Esophagus muscularis mucosa (tissue), 3 donors: ENCODE results near the gene CYP2D6.

Source experiments
- CTCF ChIP-seq, 3 experiments: fragments of 200-600 bp in 2 of 3; fragments of 450-650 bp in 1 of 3; sonication (generic) in 2 of 3; IDR thresholded peaks; one replicate each; pipeline ENCODE4 v1.5.1; 2017 to 2019; ENCODE audit warnings: antibody characterized with exemption in 3 of 3, mild to moderate bottlenecking in 2 of 3, moderate library complexity in 1 of 3
- EP300 ChIP-seq: sonication (generic); formaldehyde crosslinking; IDR thresholded peaks from one replicate; pipeline ENCODE4 v1.6.1; 2017; ENCODE audit warnings: antibody characterized with exemption

- TF ChIP-seq CTCF (IDR thresholded peaks at IDR 0.05) = no peak
- no peak for TF ChIP-seq EP300
Measured at GRCh38 chr22:42170946-42171345, 40.3 kb upstream of the CYP2D6 start.
